ENCODE data around the gene LNX1. TPM values are rescaled to one million over a fixed set of nuclear protein-coding genes. Genes with fewer than 3 reads are reported as not detected.

LNX1 gene
- total RNA-seq, 1 experiment from 2014 or later: 3.3 TPM

DNA sequence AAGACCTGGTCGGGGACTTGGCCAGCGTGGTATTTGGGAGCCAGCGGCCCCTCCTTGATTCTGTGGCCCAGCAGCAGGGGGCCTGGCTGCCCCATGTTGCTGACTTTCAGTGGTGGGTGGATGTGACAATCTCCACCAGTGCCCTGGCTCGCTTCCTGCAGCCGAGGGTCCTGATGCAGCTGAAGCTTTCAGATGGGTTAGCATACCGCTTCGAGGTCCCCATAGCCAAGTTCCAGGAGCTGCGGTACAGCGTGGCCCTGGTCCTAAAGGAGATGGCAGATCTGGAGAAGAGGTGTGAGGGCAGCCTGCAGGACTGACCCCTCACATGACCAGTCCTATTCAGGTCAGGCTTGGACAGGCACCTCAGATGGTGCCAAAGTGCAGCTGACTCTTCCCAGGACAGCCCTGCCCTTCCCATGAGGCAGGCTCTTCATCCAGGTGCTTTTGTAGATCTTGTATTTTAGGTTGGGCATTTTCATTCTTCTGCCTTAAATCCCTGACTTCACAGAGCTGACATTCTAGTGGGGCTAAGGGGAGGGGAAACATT is 15.1 kb downstream of the LNX1 start:
- Histone ChIP-seq H3K9ac (ENCODE audit: low read length) (no peak overlapping the region), H2AFZ (ENCODE audit: low read depth, low read length, poor library complexity, severe bottlenecking) (no peak overlapping the region), H3K27me3 (ENCODE audit: insufficient read depth, low read length) (no peaks in the 10 kb centered on the region), H3K4me1 (ENCODE audit: control insufficient read depth in 1 of 2, insufficient read depth in 2 of 2, low read length in 2 of 2) (no peaks in the 10 kb centered on the region), H3K4me2 (ENCODE audit: low read length) (no peak overlapping the region), H3K79me2 (ENCODE audit: insufficient read depth, low read length) (no peaks in the 10 kb centered on the region), H3K9me2 (ENCODE audit: insufficient read depth) (no peaks in the 10 kb centered on the region), H4K20me1 (ENCODE audit: insufficient read depth) (no peaks in the 10 kb centered on the region), H3K9me3 (ENCODE audit: control insufficient read depth in 1 of 2, insufficient read depth in 1 of 2, low read depth in 1 of 2, low read length in 2 of 2) (no peaks in the 10 kb centered on the region), H3K27ac (ENCODE audit: low read depth, low read length) (no peak overlapping the region), H3K4me3 (replicated peaks in 1 of 2; ENCODE audit: low read depth in 1 of 2, low read length in 2 of 2) (no peak overlapping the region), H3K36me3 (ENCODE audit: control insufficient read depth in 1 of 2, insufficient read depth in 2 of 2, low read length in 2 of 2) (no peaks in the 10 kb centered on the region)
- ChIA-PET RAD21 (ENCODE audit: low non-redundant PET in 1 of 2, low total read pairs in 2 of 2, uncharacterized antibody in 2 of 2, unreplicated experiment in 2 of 2) (no interaction called here), POLR2A (no interaction called here), CTCF (no interaction called here)
- intact Hi-C loops (cut with micrococcal nuclease): no loop called here
- ATAC-seq (no peak), DNase-seq (ENCODE audit: low read depth, low spot score) (no peak)
- TF ChIP-seq, protein P1, sequence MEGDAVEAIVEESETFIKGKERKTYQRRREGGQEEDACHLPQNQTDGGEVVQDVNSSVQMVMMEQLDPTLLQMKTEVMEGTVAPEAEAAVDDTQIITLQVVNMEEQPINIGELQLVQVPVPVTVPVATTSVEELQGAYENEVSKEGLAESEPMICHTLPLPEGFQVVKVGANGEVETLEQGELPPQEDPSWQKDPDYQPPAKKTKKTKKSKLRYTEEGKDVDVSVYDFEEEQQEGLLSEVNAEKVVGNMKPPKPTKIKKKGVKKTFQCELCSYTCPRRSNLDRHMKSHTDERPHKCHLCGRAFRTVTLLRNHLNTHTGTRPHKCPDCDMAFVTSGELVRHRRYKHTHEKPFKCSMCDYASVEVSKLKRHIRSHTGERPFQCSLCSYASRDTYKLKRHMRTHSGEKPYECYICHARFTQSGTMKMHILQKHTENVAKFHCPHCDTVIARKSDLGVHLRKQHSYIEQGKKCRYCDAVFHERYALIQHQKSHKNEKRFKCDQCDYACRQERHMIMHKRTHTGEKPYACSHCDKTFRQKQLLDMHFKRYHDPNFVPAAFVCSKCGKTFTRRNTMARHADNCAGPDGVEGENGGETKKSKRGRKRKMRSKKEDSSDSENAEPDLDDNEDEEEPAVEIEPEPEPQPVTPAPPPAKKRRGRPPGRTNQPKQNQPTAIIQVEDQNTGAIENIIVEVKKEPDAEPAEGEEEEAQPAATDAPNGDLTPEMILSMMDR (IDR thresholded peaks at IDR 0.05 in 2 of 3, conservative IDR thresholded peaks at IDR 0.05 in 1 of 3; ENCODE audit: borderline replicate concordance in 1 of 3, insufficient read depth in 1 of 3, low read depth in 2 of 3, low read length in 2 of 3): no peak
- TF ChIP-seq FOSL1 (IDR thresholded peaks at IDR 0.05; ENCODE audit: low read depth) (no peak), JUND (IDR thresholded peaks at IDR 0.05) (no peak), ZFX (IDR thresholded peaks at IDR 0.05) (no peak), TCF7L2 (IDR thresholded peaks at IDR 0.05; ENCODE audit: borderline replicate concordance, extremely low read depth, insufficient read depth, insufficient read length) (no peak), RAD21 (IDR thresholded peaks at IDR 0.05; ENCODE audit: low read depth) (no peak), EZH2phosphoT487 (IDR thresholded peaks at IDR 0.05; ENCODE audit: borderline replicate concordance) (no peak), EGR1 (IDR thresholded peaks at IDR 0.05; ENCODE audit: low read depth) (no peak), CBX3 (IDR thresholded peaks at IDR 0.05; ENCODE audit: low read depth) (no peak), YY1 (IDR thresholded peaks at IDR 0.05; ENCODE audit: extremely low read depth, insufficient replicate concordance, low read depth, low read length) (no peak), ELF1 (IDR thresholded peaks at IDR 0.05; ENCODE audit: borderline replicate concordance, low read depth) (no peak), SIN3A (IDR thresholded peaks at IDR 0.05; ENCODE audit: low read depth) (no peak)
- TF ChIP-seq, protein P2, sequence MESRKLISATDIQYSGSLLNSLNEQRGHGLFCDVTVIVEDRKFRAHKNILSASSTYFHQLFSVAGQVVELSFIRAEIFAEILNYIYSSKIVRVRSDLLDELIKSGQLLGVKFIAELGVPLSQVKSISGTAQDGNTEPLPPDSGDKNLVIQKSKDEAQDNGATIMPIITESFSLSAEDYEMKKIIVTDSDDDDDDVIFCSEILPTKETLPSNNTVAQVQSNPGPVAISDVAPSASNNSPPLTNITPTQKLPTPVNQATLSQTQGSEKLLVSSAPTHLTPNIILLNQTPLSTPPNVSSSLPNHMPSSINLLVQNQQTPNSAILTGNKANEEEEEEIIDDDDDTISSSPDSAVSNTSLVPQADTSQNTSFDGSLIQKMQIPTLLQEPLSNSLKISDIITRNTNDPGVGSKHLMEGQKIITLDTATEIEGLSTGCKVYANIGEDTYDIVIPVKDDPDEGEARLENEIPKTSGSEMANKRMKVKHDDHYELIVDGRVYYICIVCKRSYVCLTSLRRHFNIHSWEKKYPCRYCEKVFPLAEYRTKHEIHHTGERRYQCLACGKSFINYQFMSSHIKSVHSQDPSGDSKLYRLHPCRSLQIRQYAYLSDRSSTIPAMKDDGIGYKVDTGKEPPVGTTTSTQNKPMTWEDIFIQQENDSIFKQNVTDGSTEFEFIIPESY (IDR thresholded peaks at IDR 0.05; ENCODE audit: extremely low read depth, insufficient replicate concordance, low read length): no peak
- TF ChIP-seq, protein P3, sequence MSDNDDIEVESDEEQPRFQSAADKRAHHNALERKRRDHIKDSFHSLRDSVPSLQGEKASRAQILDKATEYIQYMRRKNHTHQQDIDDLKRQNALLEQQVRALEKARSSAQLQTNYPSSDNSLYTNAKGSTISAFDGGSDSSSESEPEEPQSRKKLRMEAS (IDR thresholded peaks at IDR 0.05): no peak
- TF ChIP-seq, protein P4, sequence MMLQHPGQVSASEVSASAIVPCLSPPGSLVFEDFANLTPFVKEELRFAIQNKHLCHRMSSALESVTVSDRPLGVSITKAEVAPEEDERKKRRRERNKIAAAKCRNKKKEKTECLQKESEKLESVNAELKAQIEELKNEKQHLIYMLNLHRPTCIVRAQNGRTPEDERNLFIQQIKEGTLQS (IDR thresholded peaks at IDR 0.05): no peak
- TF ChIP-seq, protein P5, sequence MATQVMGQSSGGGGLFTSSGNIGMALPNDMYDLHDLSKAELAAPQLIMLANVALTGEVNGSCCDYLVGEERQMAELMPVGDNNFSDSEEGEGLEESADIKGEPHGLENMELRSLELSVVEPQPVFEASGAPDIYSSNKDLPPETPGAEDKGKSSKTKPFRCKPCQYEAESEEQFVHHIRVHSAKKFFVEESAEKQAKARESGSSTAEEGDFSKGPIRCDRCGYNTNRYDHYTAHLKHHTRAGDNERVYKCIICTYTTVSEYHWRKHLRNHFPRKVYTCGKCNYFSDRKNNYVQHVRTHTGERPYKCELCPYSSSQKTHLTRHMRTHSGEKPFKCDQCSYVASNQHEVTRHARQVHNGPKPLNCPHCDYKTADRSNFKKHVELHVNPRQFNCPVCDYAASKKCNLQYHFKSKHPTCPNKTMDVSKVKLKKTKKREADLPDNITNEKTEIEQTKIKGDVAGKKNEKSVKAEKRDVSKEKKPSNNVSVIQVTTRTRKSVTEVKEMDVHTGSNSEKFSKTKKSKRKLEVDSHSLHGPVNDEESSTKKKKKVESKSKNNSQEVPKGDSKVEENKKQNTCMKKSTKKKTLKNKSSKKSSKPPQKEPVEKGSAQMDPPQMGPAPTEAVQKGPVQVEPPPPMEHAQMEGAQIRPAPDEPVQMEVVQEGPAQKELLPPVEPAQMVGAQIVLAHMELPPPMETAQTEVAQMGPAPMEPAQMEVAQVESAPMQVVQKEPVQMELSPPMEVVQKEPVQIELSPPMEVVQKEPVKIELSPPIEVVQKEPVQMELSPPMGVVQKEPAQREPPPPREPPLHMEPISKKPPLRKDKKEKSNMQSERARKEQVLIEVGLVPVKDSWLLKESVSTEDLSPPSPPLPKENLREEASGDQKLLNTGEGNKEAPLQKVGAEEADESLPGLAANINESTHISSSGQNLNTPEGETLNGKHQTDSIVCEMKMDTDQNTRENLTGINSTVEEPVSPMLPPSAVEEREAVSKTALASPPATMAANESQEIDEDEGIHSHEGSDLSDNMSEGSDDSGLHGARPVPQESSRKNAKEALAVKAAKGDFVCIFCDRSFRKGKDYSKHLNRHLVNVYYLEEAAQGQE (IDR thresholded peaks at IDR 0.05; ENCODE audit: low read depth): no peak
- no TSS peak for BruUV-seq (replicated peaks)

Measured in HCT116 (cell line).